Myocyte (in vitro differentiated cells): ENCODE data around the gene KRTAP5-8. TPM values are rescaled to one million over a fixed set of nuclear protein-coding genes. Genes with fewer than 3 reads are reported as not detected.
"Not testable (repeated sequence)": the region's sequence is repeated elsewhere in the genome, so short reads cannot be mapped to it uniquely, and the experiment has no call there.

ENCODE experiments used
- DNase-seq: peaks from one replicate; pipeline ENCODE4 v3.0.0-alpha.2; 2012; ENCODE audit warnings: low read depth
- total RNA-seq: library from RNA; depleted of rRNA; stranded (reverse); fragments of >200 nt; gene quantifications from 2 replicates; pipeline ENCODE4 v1.2.3, GENCODE V29; 2014

The KRTAP5-8 gene
- total RNA-seq, 1 donor from 2014 or later = not detected

GRCh38 chr11:71505781-71506180 is 32.0 kb upstream of the KRTAP5-8 start:
- DNase-seq = no peak

GRCh38 chr11:71507102-71507501 is 30.7 kb upstream of the KRTAP5-8 start:
- DNase-seq = no peak

GRCh38 chr11:71518506-71519471 is 19.0 kb upstream of the KRTAP5-8 start:
- DNase-seq = no peak

GRCh38 chr11:71519546-71519945 is 18.3 kb upstream of the KRTAP5-8 start:
- DNase-seq = peak; percentile 24

GRCh38 chr11:71525188-71525937 is 12.5 kb upstream of the KRTAP5-8 start:
- DNase-seq = no peak

GRCh38 chr11:71525938-71526495 is 11.8 kb upstream of the KRTAP5-8 start:
- no peak for DNase-seq

GRCh38 chr11:71526796-71527575 is 10.8 kb upstream of the KRTAP5-8 start, which contains the start of gene KRTAP5-7:
KRTAP5-7 (plus strand) TSS chr11:71527267; CDS start chr11:71527301, 34 bp downstream.
- DNase-seq = peak; percentile 21

- DNase-seq = peak; percentile 24
Observed at GRCh38 chr11:71527576-71528210, 10.1 kb upstream of the KRTAP5-8 start.

- no peak for DNase-seq
Observed at GRCh38 chr11:71530602-71531001, 7.2 kb upstream of the KRTAP5-8 start.

- DNase-seq = no peak
Observed at GRCh38 chr11:71532036-71532610, 5.7 kb upstream of the KRTAP5-8 start.

GRCh38 chr11:71534711-71535608 is 2.9 kb upstream of the KRTAP5-8 start:
- DNase-seq = not testable (repeated sequence)

- DNase-seq = no peak
Observed at GRCh38 chr11:71535825-71536224, 2.0 kb upstream of the KRTAP5-8 start.

GRCh38 chr11:71537537-71537936 is 288 bp upstream of the KRTAP5-8 start:
- no peak for DNase-seq

GRCh38 chr11:71538666-71538990 is 803 bp downstream of the KRTAP5-8 start:
- DNase-seq = no peak

GRCh38 chr11:71539017-71539416 is 1.2 kb downstream of the KRTAP5-8 start:
- DNase-seq = no peak

GRCh38 chr11:71539971-71540370 is 2.1 kb downstream of the KRTAP5-8 start:
- not testable (repeated sequence) for DNase-seq

- not testable (repeated sequence) for DNase-seq
Observed at GRCh38 chr11:71540521-71541304, 2.9 kb downstream of the KRTAP5-8 start.

- DNase-seq = no peak
Observed at GRCh38 chr11:71542382-71542781, 4.6 kb downstream of the KRTAP5-8 start.
